HG03432 (cell line): ENCODE measurements around the gene LRMDA.

Source experiments
- ATAC-seq: cut with Tn5 transposase; IDR thresholded peaks from one replicate; pipeline ENCODE4 v1.9.1; 2021; ENCODE audit warnings: mild to moderate bottlenecking, moderate library complexity; ENCODE audit not compliant: unreplicated experiment

LRMDA gene

GRCh38 chr10:75967491-75967890 is 536.1 kb downstream of the LRMDA start:
- no peak for ATAC-seq

- no peak for ATAC-seq
Observed at GRCh38 chr10:75969031-75969430, 537.6 kb downstream of the LRMDA start.

GRCh38 chr10:75971402-75972211 is 540.2 kb downstream of the LRMDA start:
- ATAC-seq, result no peak

- ATAC-seq, result no peak
Observed at GRCh38 chr10:75972491-75973276, 541.3 kb downstream of the LRMDA start.

- no peak for ATAC-seq
Observed at GRCh38 chr10:75974080-75974479, 542.7 kb downstream of the LRMDA start.

- ATAC-seq, result no peak
Observed at GRCh38 chr10:75976681-75977080, 545.3 kb downstream of the LRMDA start.

- no peak for ATAC-seq
Observed at GRCh38 chr10:75977139-75977538, 545.7 kb downstream of the LRMDA start.

GRCh38 chr10:75978213-75978612 is 546.8 kb downstream of the LRMDA start:
- ATAC-seq, result no peak

GRCh38 chr10:75980419-75981002 is 549.1 kb downstream of the LRMDA start:
- ATAC-seq, result no peak

GRCh38 chr10:75982611-75983369 is 551.4 kb downstream of the LRMDA start:
- no peak for ATAC-seq

GRCh38 chr10:75984067-75984466 is 552.6 kb downstream of the LRMDA start:
- ATAC-seq, result no peak

GRCh38 chr10:75987616-75988015 is 556.2 kb downstream of the LRMDA start:
- no peak for ATAC-seq

GRCh38 chr10:75994357-75995040 is 563.1 kb downstream of the LRMDA start:
- no peak for ATAC-seq

- no peak for ATAC-seq
Observed at GRCh38 chr10:75995041-75995430, 563.6 kb downstream of the LRMDA start.

GRCh38 chr10:75995720-75996119 is 564.3 kb downstream of the LRMDA start:
- no peak for ATAC-seq

- no peak for ATAC-seq
Observed at GRCh38 chr10:75999001-75999400, 567.6 kb downstream of the LRMDA start.

GRCh38 chr10:75999515-76000209 is 568.2 kb downstream of the LRMDA start:
- no peak for ATAC-seq

GRCh38 chr10:76000550-76000949 is 569.1 kb downstream of the LRMDA start:
- ATAC-seq, result no peak

GRCh38 chr10:76001019-76001418 is 569.6 kb downstream of the LRMDA start:
- ATAC-seq, result no peak

- no peak for ATAC-seq
Observed at GRCh38 chr10:76001461-76001860, 570.0 kb downstream of the LRMDA start.
